ENCODE results near the gene CCDC27. TPM values are rescaled to one million over a fixed set of nuclear protein-coding genes. Genes with fewer than 3 reads are reported as not detected.

CCDC27 gene
- total and polyA plus RNA-seq, 2 donors (not counting 1 experiment from before 2014, with no cell fraction given): not detected

- no peaks in the 10 kb centered on the region for H3K9me3 Mint-ChIP-seq (ENCODE audit: insufficient read depth)
- no peaks in the 10 kb centered on the region for H3K36me3 ChIP-seq (replicated peaks in 1 of 2; ENCODE audit: control extremely low read depth in 1 of 2, control insufficient read depth in 1 of 2, extremely low read depth in 1 of 2, insufficient read depth in 2 of 2, low read length in 1 of 2)
- no peaks in the 10 kb centered on the region for H3K4me1 Mint-ChIP-seq
- no peak for TF ChIP-seq CTCF (IDR thresholded peaks at IDR 0.05)
- no peak for TF ChIP-seq EZH2 (IDR thresholded peaks at IDR 0.05; ENCODE audit: borderline replicate concordance, insufficient read depth, low read depth, low read length, poor library complexity, severe bottlenecking)
- peaks cover 0 to 6% (median 0%) of the 10 kb centered on the region in 3 donors for H3K9me3 ChIP-seq (ENCODE audit: control extremely low read depth in 1 of 3, control insufficient read depth in 2 of 3, insufficient read depth in 1 of 3, low read length in 2 of 3)
- H3K27me3 Mint-ChIP-seq: peaks cover 4% of the 10 kb centered on the region
- H3K4me2 ChIP-seq (replicated peaks; ENCODE audit: low read depth, low read length, poor library complexity, severe bottlenecking): peak overlapping the region; percentile 12
- H3K9ac ChIP-seq (ENCODE audit: low read length): no peak overlapping the region
- no peaks in the 10 kb centered on the region for H4K20me1 ChIP-seq (ENCODE audit: control insufficient read depth, insufficient read depth, low read length, poor library complexity, severe bottlenecking)
- ChIA-PET POLR2A (no interaction called here), CTCF (no interaction called here)
- no peak overlapping the region for H3K27ac ChIP-seq (ENCODE audit: low read length in 2 of 2)
- H3K4me3 Mint-ChIP-seq: no peak overlapping the region
- no peak overlapping the region for H2AFZ ChIP-seq (ENCODE audit: insufficient read depth, low read depth, low read length, poor library complexity, severe bottlenecking)
- no peak overlapping the region for H3K27ac Mint-ChIP-seq
- WGBS (ENCODE audit: insufficient coverage): 41% methylated on average over 40 of the region's 40 CpGs
- H3K4me3 ChIP-seq (ENCODE audit: control extremely low read depth in 1 of 5, extremely low read depth in 1 of 5, insufficient read depth in 1 of 5, low read depth in 2 of 5, low read length in 4 of 5): no peak overlapping the region
- no peaks in the 10 kb centered on the region for H3K79me2 ChIP-seq (ENCODE audit: control insufficient read depth, insufficient read depth, low read length)
- ATAC-seq (ENCODE audit: low read depth) (peak; percentile 59), DNase-seq (no peak)
- intact Hi-C loops (cut with micrococcal nuclease): no loop called here
- H3K27me3 ChIP-seq (replicated peaks in 1 of 4; ENCODE audit: control extremely low read depth in 1 of 4, control insufficient read depth in 3 of 4, insufficient read depth in 4 of 4, low read length in 3 of 4): peaks cover 0 to 16% (median 2%) of the 10 kb centered on the region in 4 experiments
- H3K4me1 ChIP-seq (ENCODE audit: control insufficient read depth in 2 of 2, insufficient read depth in 2 of 2, low read length in 2 of 2): peaks cover 0 to 3% of the 10 kb centered on the region in 2 donors
Measured at GRCh38 chr1:3717715-3718601, 34.3 kb upstream of the CCDC27 start.

- H2AFZ ChIP-seq (ENCODE audit: insufficient read depth, low read depth, low read length, poor library complexity, severe bottlenecking): no peak overlapping the region
- no peak overlapping the region for H3K4me2 ChIP-seq (replicated peaks; ENCODE audit: low read depth, low read length, poor library complexity, severe bottlenecking)
- no peaks in the 10 kb centered on the region for H4K20me1 ChIP-seq (ENCODE audit: control insufficient read depth, insufficient read depth, low read length, poor library complexity, severe bottlenecking)
- no peak overlapping the region for H3K4me3 Mint-ChIP-seq
- CTCF ChIA-PET: no interaction called here
- TF ChIP-seq EZH2 (IDR thresholded peaks at IDR 0.05; ENCODE audit: borderline replicate concordance, insufficient read depth, low read depth, low read length, poor library complexity, severe bottlenecking) (no peak), CTCF (IDR thresholded peaks at IDR 0.05) (no peak)
- H3K4me1 Mint-ChIP-seq: no peaks in the 10 kb centered on the region
- H3K9me3 ChIP-seq (ENCODE audit: control extremely low read depth in 1 of 3, control insufficient read depth in 2 of 3, insufficient read depth in 1 of 3, low read length in 2 of 3): peaks cover 0 to 6% (median 0%) of the 10 kb centered on the region in 3 donors
- H3K27ac ChIP-seq (ENCODE audit: low read length in 2 of 2): no peak overlapping the region
- H3K79me2 ChIP-seq (ENCODE audit: control insufficient read depth, insufficient read depth, low read length): no peaks in the 10 kb centered on the region
- H3K4me1 ChIP-seq (ENCODE audit: control insufficient read depth in 2 of 2, insufficient read depth in 2 of 2, low read length in 2 of 2): peaks cover 0 to 3% of the 10 kb centered on the region in 2 donors
- no peak overlapping the region for H3K27ac Mint-ChIP-seq
- ATAC-seq (ENCODE audit: low read depth) (peak; percentile 28), DNase-seq (no peak)
- H3K9me3 Mint-ChIP-seq (ENCODE audit: insufficient read depth): no peaks in the 10 kb centered on the region
- H3K27me3 Mint-ChIP-seq: peaks cover 4% of the 10 kb centered on the region
- H3K27me3 ChIP-seq (replicated peaks in 1 of 4; ENCODE audit: control extremely low read depth in 1 of 4, control insufficient read depth in 3 of 4, insufficient read depth in 4 of 4, low read length in 3 of 4): peaks cover 0 to 19% (median 2%) of the 10 kb centered on the region in 4 experiments
- POLR2A ChIA-PET: no interaction called here
- no peak overlapping the region for H3K9ac ChIP-seq (ENCODE audit: low read length)
- intact Hi-C loops (cut with micrococcal nuclease): no loop called here
- 63% methylated on average over 10 of the region's 14 CpGs for WGBS (ENCODE audit: insufficient coverage)
- H3K4me3 ChIP-seq (ENCODE audit: control extremely low read depth in 1 of 5, extremely low read depth in 1 of 5, insufficient read depth in 1 of 5, low read depth in 2 of 5, low read length in 4 of 5): no peak overlapping the region
- no peaks in the 10 kb centered on the region for H3K36me3 ChIP-seq (replicated peaks in 1 of 2; ENCODE audit: control extremely low read depth in 1 of 2, control insufficient read depth in 1 of 2, extremely low read depth in 1 of 2, insufficient read depth in 2 of 2, low read length in 1 of 2)
Measured at GRCh38 chr1:3718764-3719163, 33.5 kb upstream of the CCDC27 start.
